OCI-LY3 (cell line): ENCODE results near the gene TTYH3.

Experiments used
- H2AFZ ChIP-seq: fragments of 200-600, 300-600 bp; shearing (Covaris generic); 2 replicates; pipeline ENCODE4 v1.6.0; 2014; ENCODE audit warnings: antibody characterized with exemption, low read depth, low read length
- H3K27ac ChIP-seq: fragments of 200-600, 300-600 bp; sonication (generic); 2 replicates; pipeline ENCODE4 v1.5.1; 2014; ENCODE audit warnings: mild to moderate bottlenecking, low read length, moderate library complexity, mixed read lengths
- H3K27me3 ChIP-seq: fragments of 200-600, 300-600 bp; sonication (generic); 2 replicates; pipeline ENCODE4 v1.6.1; 2014; ENCODE audit warnings: low read depth, low read length, mixed read lengths
- H3K36me3 ChIP-seq: fragments of 200-600, 300-600 bp; sonication (generic); replicated peaks from 2 replicates; pipeline ENCODE3; 2014; ENCODE audit warnings: low read depth, low read length, mixed read lengths
- H3K4me1 ChIP-seq: fragments of 300-600, 200-600 bp; sonication (generic); 2 replicates; pipeline ENCODE4 v1.6.1; 2014; ENCODE audit warnings: low read length, mixed read lengths
- H3K4me2 ChIP-seq: fragments of 200-600, 300-600 bp; sonication (generic); 2 replicates; pipeline ENCODE4 v1.6.1; 2014; ENCODE audit warnings: low read length, mixed read lengths
- H3K4me3 ChIP-seq: fragments of 300-600, 200-600 bp; sonication (generic); 2 replicates; pipeline ENCODE4 v1.5.1; 2014; ENCODE audit warnings: antibody characterized with exemption, mild to moderate bottlenecking, low read length, moderate library complexity
- H3K79me2 ChIP-seq: fragments of 300-600, 200-600 bp; shearing (Covaris generic); 2 replicates; pipeline ENCODE4 v1.6.1; 2014; ENCODE audit warnings: mild to moderate bottlenecking, low read length, mixed read lengths
- H3K9ac ChIP-seq: fragments of 300-600, 200-600 bp; shearing (Covaris generic); 2 replicates; pipeline ENCODE4 v1.6.0; 2014; ENCODE audit warnings: mild to moderate bottlenecking, low read length, moderate library complexity
- H3K9me3 ChIP-seq: fragments of 200-600, 300-600 bp; shearing (Covaris generic); 2 replicates; pipeline ENCODE4 v1.6.1; 2014; ENCODE audit warnings: low read length, mixed read lengths; ENCODE audit not compliant: insufficient read depth
- H4K20me1 ChIP-seq: fragments of 200-600, 300-600 bp; sonication (generic); 2 replicates; pipeline ENCODE4 v1.6.1; 2016; ENCODE audit warnings: low read length, mixed read lengths; ENCODE audit not compliant: insufficient read depth
- EZH2phosphoT487 ChIP-seq: fragments of 200-600 bp; shearing (Covaris generic); IDR thresholded peaks from 2 replicates; pipeline ENCODE4 v1.6.1; 2018; ENCODE audit warnings: antibody characterized with exemption, mixed run types, low read depth
- TF ChIP-seq, protein P1 (sequence below): fragments of 200-600, 300-600 bp; sonication (generic); IDR thresholded peaks from 2 replicates; pipeline ENCODE4 v1.5.1; 2014; ENCODE audit warnings: antibody characterized with exemption, low read length, low read depth

TTYH3 gene

DNA sequence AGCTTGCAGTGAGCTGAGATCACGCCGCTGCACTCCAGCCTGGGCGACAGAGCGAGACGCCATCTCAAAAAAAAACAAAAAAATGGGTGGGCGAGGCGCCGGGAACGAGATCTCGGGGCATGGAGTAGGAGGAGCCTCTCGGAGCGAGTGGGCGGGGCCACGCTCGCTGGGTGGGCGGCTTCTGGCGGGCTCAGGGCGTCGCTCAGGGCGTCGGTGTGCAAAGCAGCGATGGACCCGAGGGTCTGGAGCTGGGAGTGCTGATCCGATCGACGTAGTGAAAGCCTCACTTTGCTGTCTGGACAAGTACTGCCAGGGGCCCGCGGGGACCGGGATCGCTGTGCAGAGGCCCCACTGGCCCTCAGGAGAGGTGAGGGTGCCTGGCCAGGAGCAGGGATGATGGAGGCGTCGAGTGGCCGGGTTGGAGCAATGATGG lies 33.6 kb downstream of the TTYH3 start:
- H4K20me1 ChIP-seq: no peaks in the 10 kb centered on the region
- H3K9ac ChIP-seq: no peak overlapping the region
- no peaks in the 10 kb centered on the region for H3K79me2 ChIP-seq
- no peak overlapping the region for H3K4me2 ChIP-seq
- H3K4me1 ChIP-seq: no peaks in the 10 kb centered on the region
- no peaks in the 10 kb centered on the region for H3K9me3 ChIP-seq
- H3K27ac ChIP-seq: no peak overlapping the region
- no peak overlapping the region for H3K4me3 ChIP-seq
- no peaks in the 10 kb centered on the region; the same call in 1 of the 2 replicates for H3K27me3 ChIP-seq
- H2AFZ ChIP-seq: no peak overlapping the region
- H3K36me3 ChIP-seq: no peaks in the 10 kb centered on the region
- TF ChIP-seq, protein P1, sequence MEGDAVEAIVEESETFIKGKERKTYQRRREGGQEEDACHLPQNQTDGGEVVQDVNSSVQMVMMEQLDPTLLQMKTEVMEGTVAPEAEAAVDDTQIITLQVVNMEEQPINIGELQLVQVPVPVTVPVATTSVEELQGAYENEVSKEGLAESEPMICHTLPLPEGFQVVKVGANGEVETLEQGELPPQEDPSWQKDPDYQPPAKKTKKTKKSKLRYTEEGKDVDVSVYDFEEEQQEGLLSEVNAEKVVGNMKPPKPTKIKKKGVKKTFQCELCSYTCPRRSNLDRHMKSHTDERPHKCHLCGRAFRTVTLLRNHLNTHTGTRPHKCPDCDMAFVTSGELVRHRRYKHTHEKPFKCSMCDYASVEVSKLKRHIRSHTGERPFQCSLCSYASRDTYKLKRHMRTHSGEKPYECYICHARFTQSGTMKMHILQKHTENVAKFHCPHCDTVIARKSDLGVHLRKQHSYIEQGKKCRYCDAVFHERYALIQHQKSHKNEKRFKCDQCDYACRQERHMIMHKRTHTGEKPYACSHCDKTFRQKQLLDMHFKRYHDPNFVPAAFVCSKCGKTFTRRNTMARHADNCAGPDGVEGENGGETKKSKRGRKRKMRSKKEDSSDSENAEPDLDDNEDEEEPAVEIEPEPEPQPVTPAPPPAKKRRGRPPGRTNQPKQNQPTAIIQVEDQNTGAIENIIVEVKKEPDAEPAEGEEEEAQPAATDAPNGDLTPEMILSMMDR: no peak
- TF ChIP-seq EZH2phosphoT487: no peak

DNA sequence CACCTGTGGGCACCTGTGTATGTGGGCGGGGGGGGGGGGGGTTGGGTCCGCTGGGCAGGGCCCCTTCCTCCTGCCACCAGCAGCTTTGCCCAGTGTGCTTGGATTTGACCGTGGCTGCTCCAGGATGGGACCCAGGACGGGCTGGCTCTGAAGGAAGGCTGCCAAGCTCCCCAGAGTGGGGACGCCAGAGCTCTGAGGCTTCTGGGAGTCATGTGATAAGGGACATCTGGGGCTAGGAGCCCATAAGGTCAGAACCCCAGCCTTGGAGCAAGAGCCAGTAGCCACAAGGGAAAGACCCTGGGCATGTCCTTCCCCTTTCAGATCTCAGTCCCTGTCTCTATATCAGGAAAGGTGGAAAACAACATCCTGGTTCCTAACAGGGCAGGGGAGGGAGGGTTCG lies 34.4 kb downstream of the TTYH3 start:
- Histone ChIP-seq H2AFZ (no peak overlapping the region), H3K4me2 (no peak overlapping the region), H3K27ac (no peak overlapping the region), H3K79me2 (no peaks in the 10 kb centered on the region), H3K4me1 (peaks cover 4% of the 10 kb centered on the region; the same call in 1 of the 2 replicates), H3K36me3 (no peaks in the 10 kb centered on the region), H4K20me1 (no peaks in the 10 kb centered on the region), H3K9ac (no peak overlapping the region), H3K9me3 (no peaks in the 10 kb centered on the region), H3K27me3 (no peaks in the 10 kb centered on the region; the same call in 1 of the 2 replicates), H3K4me3 (no peak overlapping the region)
- TF ChIP-seq, protein P1: no peak
- no peak for TF ChIP-seq EZH2phosphoT487

DNA sequence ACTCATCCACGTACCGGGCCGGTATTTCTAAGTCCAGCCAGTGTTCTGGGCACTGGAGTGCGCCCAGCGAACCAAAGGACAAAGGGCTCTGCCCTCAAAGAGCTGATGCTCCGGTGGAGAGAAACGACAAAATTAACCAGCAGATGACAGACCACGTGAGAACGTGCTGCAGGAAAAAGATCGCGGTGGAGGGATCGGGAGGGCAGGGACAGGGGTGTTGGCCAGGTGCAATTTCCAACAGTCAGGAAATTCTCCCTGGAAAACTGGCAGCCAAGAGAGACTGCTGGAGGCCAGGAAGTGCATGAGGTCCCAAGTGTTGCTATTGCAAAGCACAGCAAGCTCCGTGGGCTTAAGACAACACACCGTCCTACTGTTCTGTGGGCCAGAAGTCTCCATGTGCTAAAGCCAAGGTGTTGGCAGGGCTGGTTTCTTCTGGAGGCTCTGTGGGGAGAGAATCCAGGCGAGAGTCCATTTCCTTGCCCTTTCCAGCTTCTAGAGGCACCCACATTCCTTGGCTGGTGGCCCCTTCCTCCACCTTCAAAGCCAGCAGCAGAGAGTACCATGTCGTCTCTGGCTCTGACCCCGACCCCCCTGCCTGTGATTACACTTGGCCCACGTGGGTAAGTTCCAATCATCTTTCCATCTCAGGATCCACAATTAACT lies 34.9 kb downstream of the TTYH3 start:
- Histone ChIP-seq H3K4me1 (peaks cover 6% of the 10 kb centered on the region; the same call in 1 of the 2 replicates), H3K27ac (no peak overlapping the region), H3K4me3 (no peak overlapping the region), H3K9me3 (no peaks in the 10 kb centered on the region), H3K4me2 (no peak overlapping the region), H3K27me3 (no peaks in the 10 kb centered on the region; the same call in 1 of the 2 replicates), H3K79me2 (no peaks in the 10 kb centered on the region), H3K9ac (no peak overlapping the region), H4K20me1 (no peaks in the 10 kb centered on the region), H3K36me3 (no peaks in the 10 kb centered on the region), H2AFZ (no peak overlapping the region)
- TF ChIP-seq, protein P1: no peak
- TF ChIP-seq EZH2phosphoT487: no peak

DNA sequence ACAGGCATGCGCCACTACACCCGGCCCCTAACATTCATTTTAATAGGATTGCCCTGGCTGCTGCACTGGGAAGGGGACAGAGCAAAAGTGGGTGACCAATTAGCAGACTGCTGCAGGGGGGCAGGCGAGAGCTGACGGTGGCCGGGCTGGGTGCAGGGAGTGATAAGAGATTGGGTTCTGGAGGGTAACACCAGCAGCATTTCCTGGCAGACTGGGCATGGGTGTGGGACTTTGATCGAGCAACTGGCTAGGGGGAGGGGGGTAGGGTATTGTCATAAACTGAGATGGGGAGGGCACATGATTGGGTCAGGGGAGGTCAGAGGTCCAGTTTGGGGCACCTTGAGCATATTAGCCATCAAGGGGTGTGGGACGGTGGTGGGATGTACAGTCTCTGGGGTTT lies 36.1 kb downstream of the TTYH3 start:
- H3K4me3 ChIP-seq: no peak overlapping the region
- H3K27me3 ChIP-seq: no peaks in the 10 kb centered on the region; the same call in 1 of the 2 replicates
- H3K9ac ChIP-seq: no peak overlapping the region
- H3K4me2 ChIP-seq: no peak overlapping the region
- no peaks in the 10 kb centered on the region for H3K9me3 ChIP-seq
- H3K79me2 ChIP-seq: no peaks in the 10 kb centered on the region
- H2AFZ ChIP-seq: no peak overlapping the region
- no peaks in the 10 kb centered on the region for H4K20me1 ChIP-seq
- H3K27ac ChIP-seq: no peak overlapping the region
- no peak for TF ChIP-seq EZH2phosphoT487
- TF ChIP-seq, protein P1: no peak
- H3K4me1 ChIP-seq: peaks cover 6% of the 10 kb centered on the region; the same call in 1 of the 2 replicates
- no peaks in the 10 kb centered on the region for H3K36me3 ChIP-seq
